ENCODE measurements around the gene PWWP2B.
"Not testable (repeated sequence)": the region's sequence is repeated elsewhere in the genome, so short reads cannot be mapped to it uniquely, and the experiment has no call there.

PWWP2B gene

GRCh38 chr10:132431537-132432175 lies 34.7 kb downstream of the PWWP2B start:
- no peak for DNase-seq (ENCODE audit: low read depth, low spot score)

DNA sequence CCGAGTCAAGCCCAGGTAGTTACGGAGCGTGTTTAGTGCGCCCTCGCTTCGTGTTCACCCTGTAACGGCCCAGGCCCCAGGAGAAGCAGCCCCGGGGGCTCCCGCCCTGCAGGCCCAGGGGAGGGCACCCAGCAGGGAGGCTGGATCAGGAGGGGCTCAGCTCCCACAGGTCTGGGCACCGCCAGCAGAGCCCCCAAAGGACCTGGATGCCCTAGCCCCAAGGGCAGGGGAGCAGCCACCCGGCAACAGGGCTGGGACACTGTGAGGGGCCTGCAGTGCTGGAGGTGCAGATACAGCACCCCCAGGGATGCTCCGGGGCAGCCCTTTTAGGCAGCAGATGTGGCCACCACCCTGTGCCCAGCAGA lies 35.2 kb downstream of the PWWP2B start:
- no peak for DNase-seq (ENCODE audit: low read depth, low spot score)

GRCh38 chr10:132433671-132434340 lies 36.8 kb downstream of the PWWP2B start:
- DNase-seq (ENCODE audit: low read depth, low spot score) = no peak

GRCh38 chr10:132434405-132435005 lies 37.5 kb downstream of the PWWP2B start:
- no peak for DNase-seq (ENCODE audit: low read depth, low spot score)

GRCh38 chr10:132435320-132435719 lies 38.3 kb downstream of the PWWP2B start:
- not testable (repeated sequence) for DNase-seq (ENCODE audit: low read depth, low spot score)

GRCh38 chr10:132436096-132436495 lies 39.1 kb downstream of the PWWP2B start:
- DNase-seq (ENCODE audit: low read depth, low spot score) = not testable (repeated sequence)

- no peak for DNase-seq (ENCODE audit: low read depth, low spot score)
These were observed 39.9 kb downstream of the PWWP2B start for GRCh38 chr10:132436861-132437410.

DNA sequence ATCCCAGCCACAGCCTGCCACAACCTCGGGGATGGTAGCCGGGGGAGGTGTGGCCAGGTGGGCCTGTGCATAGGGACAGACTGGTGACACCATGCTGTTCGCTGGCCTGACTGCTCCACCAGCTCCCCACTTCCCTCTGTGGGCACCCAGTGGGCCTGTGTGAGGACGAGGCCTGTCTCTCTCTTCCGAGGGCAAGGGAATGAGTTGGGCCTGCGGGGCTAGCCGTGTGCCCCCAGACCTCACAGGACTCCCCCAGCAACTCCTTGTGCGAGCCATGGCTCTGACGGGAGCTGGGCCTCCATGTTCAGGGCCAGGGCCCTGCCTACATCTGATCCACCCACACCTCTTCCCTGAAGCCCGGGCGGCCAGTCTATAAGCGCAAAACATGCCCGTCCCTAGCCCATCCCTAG lies 40.5 kb downstream of the PWWP2B start:
- DNase-seq (ENCODE audit: low read depth, low spot score) = no peak

- no peak for DNase-seq (ENCODE audit: low read depth, low spot score)
These were observed 41.4 kb downstream of the PWWP2B start for GRCh38 chr10:132438091-132439024.

DNA sequence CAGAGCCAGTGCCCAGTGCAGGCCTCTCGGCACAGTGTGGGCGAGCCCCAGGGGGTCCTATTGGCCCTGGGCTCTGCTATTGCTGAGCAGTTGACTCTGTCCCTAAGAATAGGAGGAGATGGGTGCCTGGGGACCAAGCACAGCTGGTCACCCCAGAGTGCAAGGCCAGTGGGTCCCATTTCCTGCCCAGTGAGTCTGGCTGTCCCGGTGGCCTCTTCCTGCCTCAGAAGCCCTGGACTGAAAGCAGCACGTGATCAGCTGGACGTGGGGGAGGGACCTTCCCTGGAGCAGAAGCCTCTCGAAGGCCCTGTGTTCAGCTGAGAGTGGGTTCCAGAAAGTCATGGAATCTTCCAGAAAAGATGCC lies 42.0 kb downstream of the PWWP2B start:
- DNase-seq (ENCODE audit: low read depth, low spot score) = no peak

- DNase-seq (ENCODE audit: low read depth, low spot score) = no peak
These were observed 42.6 kb downstream of the PWWP2B start for GRCh38 chr10:132439424-132440163.

DNA sequence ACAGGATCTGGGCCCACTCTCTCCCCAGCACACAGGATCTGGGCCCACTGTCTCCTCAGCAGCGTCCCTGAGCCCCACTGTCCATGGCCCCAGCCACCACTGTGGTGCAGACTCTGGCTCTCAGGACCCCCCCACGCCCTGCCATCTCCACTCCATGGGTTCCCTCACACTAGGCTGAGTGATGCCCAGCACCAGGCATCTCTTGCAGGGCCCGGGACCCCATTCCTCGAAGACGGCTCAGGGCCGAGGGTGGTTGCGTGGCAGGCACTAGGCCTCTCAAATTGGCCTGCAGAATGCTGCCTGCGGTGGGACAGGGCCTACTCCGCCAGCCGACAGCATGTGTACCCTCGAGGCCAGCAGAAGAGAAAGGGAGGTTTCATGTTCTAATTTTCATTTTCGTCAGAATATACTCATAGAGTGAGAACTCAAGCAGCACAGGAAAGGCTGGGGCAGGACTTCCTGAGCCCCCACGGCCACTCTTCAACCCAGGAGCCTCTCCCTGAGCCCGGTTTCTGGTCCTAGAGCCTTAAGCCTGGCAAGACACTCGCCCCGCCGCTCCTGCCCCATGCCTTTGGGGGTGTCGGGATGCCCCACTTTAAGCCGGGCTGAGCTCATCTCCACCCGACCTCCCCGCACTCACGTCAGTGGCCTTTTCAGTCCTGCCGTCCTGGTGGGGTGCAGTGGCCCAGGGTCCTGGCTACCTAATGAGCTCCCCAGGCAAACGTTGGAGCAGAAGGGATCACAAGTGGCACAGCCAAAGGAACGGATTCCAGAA lies 44.0 kb downstream of the PWWP2B start:
- DNase-seq (ENCODE audit: low read depth, low spot score) = no peak

- DNase-seq (ENCODE audit: low read depth, low spot score) = no peak
These were observed 45.0 kb downstream of the PWWP2B start for GRCh38 chr10:132441818-132442524.

- DNase-seq (ENCODE audit: low read depth, low spot score) = no peak
These were observed 45.6 kb downstream of the PWWP2B start for GRCh38 chr10:132442636-132443035.

- no peak for DNase-seq (ENCODE audit: low read depth, low spot score)
These were observed 46.6 kb downstream of the PWWP2B start for GRCh38 chr10:132443605-132443982.

DNA sequence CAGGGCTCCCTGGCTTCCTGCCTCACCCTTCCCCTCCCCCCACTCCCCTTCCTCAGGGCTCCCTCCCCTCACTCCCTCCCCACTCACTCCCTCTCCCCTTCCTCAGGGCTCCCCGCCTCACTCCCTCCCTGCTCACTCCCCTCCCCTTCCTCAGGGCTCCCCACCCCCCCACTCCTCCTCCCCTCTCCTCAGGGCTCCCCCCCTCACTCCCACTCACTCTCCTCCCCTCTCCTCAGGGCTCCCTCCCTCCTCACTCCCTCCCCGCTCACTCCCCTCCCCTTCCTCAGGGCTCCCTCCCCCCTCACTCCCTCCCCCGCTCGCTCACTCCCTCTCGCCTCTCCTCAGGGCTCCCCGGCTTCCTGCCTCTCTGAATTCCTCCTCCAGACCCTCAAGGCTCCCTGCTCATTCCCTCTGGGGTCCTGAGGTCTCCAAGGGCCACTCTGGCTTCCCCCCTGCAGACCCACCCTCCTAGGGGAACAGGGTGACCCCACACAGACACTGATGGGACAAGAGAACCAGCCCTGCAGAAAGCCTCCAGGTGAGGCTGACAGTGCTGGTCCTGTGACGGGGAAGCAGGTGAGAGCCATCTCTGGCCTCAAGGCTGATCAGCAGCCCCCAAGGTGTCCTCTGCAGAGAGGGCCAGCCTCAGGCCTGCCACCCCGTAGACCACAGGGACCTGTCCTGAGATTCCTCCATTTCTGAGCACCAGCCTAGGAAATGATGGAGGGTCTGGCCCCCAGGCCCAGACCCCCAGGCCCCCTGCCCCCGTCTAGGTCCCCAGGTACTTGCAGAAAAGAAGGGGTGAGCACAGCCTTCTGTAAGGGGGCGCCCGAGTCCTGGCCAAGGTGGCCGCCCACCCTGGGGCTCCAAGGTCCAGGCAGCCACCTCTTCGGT lies 47.2 kb downstream of the PWWP2B start:
- DNase-seq (ENCODE audit: low read depth, low spot score) = no peak

- no peak for DNase-seq (ENCODE audit: low read depth, low spot score)
These were observed 47.9 kb downstream of the PWWP2B start for GRCh38 chr10:132444877-132445351.

- no peak for DNase-seq (ENCODE audit: low read depth, low spot score)
These were observed 48.7 kb downstream of the PWWP2B start for GRCh38 chr10:132445516-132446194.
